ENCODE data around the gene FRYL.

DNA sequence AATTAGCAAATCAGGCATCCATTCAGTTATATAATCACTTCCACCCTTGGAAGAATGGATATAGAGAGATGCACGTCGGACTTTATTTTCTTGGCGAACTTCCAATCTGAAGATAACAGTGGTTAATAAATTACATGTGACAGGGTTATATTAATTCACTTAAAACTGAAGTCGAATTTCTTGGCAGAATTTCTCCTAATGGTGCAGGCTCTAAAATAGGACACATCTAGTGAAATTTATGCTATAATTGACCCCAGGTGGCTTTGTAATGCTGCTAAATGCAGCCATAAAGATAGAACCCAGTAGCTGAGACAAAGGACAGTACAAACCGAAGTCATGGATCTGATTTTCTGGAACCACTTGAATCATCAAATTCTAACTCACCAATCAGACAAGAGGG lies 317.7 kb downstream of the FRYL start:
- TF ChIP-seq, protein P1, sequence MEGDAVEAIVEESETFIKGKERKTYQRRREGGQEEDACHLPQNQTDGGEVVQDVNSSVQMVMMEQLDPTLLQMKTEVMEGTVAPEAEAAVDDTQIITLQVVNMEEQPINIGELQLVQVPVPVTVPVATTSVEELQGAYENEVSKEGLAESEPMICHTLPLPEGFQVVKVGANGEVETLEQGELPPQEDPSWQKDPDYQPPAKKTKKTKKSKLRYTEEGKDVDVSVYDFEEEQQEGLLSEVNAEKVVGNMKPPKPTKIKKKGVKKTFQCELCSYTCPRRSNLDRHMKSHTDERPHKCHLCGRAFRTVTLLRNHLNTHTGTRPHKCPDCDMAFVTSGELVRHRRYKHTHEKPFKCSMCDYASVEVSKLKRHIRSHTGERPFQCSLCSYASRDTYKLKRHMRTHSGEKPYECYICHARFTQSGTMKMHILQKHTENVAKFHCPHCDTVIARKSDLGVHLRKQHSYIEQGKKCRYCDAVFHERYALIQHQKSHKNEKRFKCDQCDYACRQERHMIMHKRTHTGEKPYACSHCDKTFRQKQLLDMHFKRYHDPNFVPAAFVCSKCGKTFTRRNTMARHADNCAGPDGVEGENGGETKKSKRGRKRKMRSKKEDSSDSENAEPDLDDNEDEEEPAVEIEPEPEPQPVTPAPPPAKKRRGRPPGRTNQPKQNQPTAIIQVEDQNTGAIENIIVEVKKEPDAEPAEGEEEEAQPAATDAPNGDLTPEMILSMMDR (IDR thresholded peaks at IDR 0.05), result no peak
- TF ChIP-seq POLR2A (IDR thresholded peaks at IDR 0.05) (no peak), POLR2AphosphoS5 (IDR thresholded peaks at IDR 0.05) (no peak)

Data from breast epithelium (tissue), 3 donors.